Measurements from ENCODE around the gene EPB41L1. TPM values are rescaled to one million over a fixed set of nuclear protein-coding genes. Genes with fewer than 3 reads are reported as not detected.

Gene EPB41L1
- total and polyA plus RNA-seq, 4 donors, result 13.5 to 61.9 (median 32.8) TPM

GRCh38 chr20:36219671-36220220 is 65.2 kb downstream of the EPB41L1 start:
- H3K27me3 ChIP-seq (ENCODE audit: control insufficient read depth in 3 of 3, insufficient read depth in 3 of 3, low read length in 2 of 3), result no peaks in the 10 kb centered on the region
- H3K27ac ChIP-seq (ENCODE audit: low read depth in 1 of 2, low read length in 1 of 2), result no peak overlapping the region
- H3K4me3 ChIP-seq, result no peak overlapping the region
- peaks cover 0 to 20% (median 4%) of the 10 kb centered on the region in 4 donors for H3K36me3 ChIP-seq (ENCODE audit: control insufficient read depth in 4 of 4, insufficient read depth in 4 of 4, low read length in 4 of 4)
- ATAC-seq (ENCODE audit: insufficient read depth, low FRiP score) (no peak), DNase-seq (no peak)
- WGBS, 2 donors, result 93 to 95% methylated on average over 17 of the region's 17 CpGs
- no peaks in the 10 kb centered on the region for H3K4me1 ChIP-seq (ENCODE audit: control insufficient read depth in 5 of 5, insufficient read depth in 5 of 5, low read length in 5 of 5)
- no peaks in the 10 kb centered on the region for H3K9me3 ChIP-seq (ENCODE audit: control insufficient read depth in 4 of 4, insufficient read depth in 3 of 4, low read length in 3 of 4)
- H3K9ac ChIP-seq (ENCODE audit: insufficient read depth in 1 of 2, low read length in 2 of 2), result no peak overlapping the region
- TF ChIP-seq, protein P1, sequence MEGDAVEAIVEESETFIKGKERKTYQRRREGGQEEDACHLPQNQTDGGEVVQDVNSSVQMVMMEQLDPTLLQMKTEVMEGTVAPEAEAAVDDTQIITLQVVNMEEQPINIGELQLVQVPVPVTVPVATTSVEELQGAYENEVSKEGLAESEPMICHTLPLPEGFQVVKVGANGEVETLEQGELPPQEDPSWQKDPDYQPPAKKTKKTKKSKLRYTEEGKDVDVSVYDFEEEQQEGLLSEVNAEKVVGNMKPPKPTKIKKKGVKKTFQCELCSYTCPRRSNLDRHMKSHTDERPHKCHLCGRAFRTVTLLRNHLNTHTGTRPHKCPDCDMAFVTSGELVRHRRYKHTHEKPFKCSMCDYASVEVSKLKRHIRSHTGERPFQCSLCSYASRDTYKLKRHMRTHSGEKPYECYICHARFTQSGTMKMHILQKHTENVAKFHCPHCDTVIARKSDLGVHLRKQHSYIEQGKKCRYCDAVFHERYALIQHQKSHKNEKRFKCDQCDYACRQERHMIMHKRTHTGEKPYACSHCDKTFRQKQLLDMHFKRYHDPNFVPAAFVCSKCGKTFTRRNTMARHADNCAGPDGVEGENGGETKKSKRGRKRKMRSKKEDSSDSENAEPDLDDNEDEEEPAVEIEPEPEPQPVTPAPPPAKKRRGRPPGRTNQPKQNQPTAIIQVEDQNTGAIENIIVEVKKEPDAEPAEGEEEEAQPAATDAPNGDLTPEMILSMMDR (IDR thresholded peaks at IDR 0.05; ENCODE audit: control extremely low read depth, extremely low read depth), result no peak

- TF ChIP-seq, protein P1 (IDR thresholded peaks at IDR 0.05; ENCODE audit: control extremely low read depth, extremely low read depth), result no peak
- no peak overlapping the region for H3K9ac ChIP-seq (ENCODE audit: insufficient read depth in 1 of 2, low read length in 2 of 2)
- no peak overlapping the region for H3K4me3 ChIP-seq
- H3K27me3 ChIP-seq (ENCODE audit: control insufficient read depth in 3 of 3, insufficient read depth in 3 of 3, low read length in 2 of 3), result no peaks in the 10 kb centered on the region
- H3K36me3 ChIP-seq (ENCODE audit: control insufficient read depth in 4 of 4, insufficient read depth in 4 of 4, low read length in 4 of 4), result peaks cover 0 to 14% (median 8%) of the 10 kb centered on the region in 4 donors
- DNase-seq (no peak), ATAC-seq (ENCODE audit: insufficient read depth, low FRiP score) (no peak)
- no peaks in the 10 kb centered on the region for H3K4me1 ChIP-seq (ENCODE audit: control insufficient read depth in 5 of 5, insufficient read depth in 5 of 5, low read length in 5 of 5)
- no peaks in the 10 kb centered on the region for H3K9me3 ChIP-seq (ENCODE audit: control insufficient read depth in 4 of 4, insufficient read depth in 3 of 4, low read length in 3 of 4)
- WGBS, 2 donors, result 84 to 92% methylated on average over 7 of the region's 7 CpGs
- H3K27ac ChIP-seq (ENCODE audit: low read depth in 1 of 2, low read length in 1 of 2), result no peak overlapping the region
Measured at GRCh38 chr20:36225666-36226065, 71.1 kb downstream of the EPB41L1 start.

DNA sequence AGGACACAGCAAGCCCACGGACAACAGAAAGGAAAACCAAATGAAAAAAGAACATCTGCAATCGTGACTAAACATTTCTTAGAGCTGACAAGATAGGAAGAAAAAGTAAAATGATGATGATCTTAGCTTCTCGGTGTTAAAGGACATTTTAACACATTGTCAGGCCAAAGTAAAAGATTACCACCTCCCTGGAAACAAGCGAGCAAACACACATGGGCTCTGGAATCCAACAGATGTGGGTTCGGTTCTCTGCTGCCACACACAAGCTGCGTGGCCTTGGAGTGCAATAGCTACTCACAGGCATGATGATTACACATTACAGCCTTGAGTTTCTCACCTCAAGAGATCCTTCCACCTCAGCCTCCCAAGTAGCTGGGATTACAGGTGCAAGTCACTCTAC is 74.2 kb downstream of the EPB41L1 start:
- no peak for ATAC-seq (ENCODE audit: insufficient read depth, low FRiP score)
- Histone ChIP-seq H3K4me3 (no peak overlapping the region), H3K27me3 (ENCODE audit: control insufficient read depth in 3 of 3, insufficient read depth in 3 of 3, low read length in 2 of 3) (no peaks in the 10 kb centered on the region), H3K36me3 (ENCODE audit: control insufficient read depth in 4 of 4, insufficient read depth in 4 of 4, low read length in 4 of 4) (peaks cover 0 to 9% (median 8%) of the 10 kb centered on the region in 4 donors), H3K4me1 (ENCODE audit: control insufficient read depth in 5 of 5, insufficient read depth in 5 of 5, low read length in 5 of 5) (no peaks in the 10 kb centered on the region), H3K27ac (ENCODE audit: low read depth in 1 of 2, low read length in 1 of 2) (no peak overlapping the region), H3K9ac (ENCODE audit: insufficient read depth in 1 of 2, low read length in 2 of 2) (no peak overlapping the region), H3K9me3 (ENCODE audit: control insufficient read depth in 4 of 4, insufficient read depth in 3 of 4, low read length in 3 of 4) (no peaks in the 10 kb centered on the region)
- no peak for DNase-seq
- TF ChIP-seq, protein P1 (IDR thresholded peaks at IDR 0.05; ENCODE audit: control extremely low read depth, extremely low read depth), result no peak
- 50 to 70% methylated on average over 6 of the region's 6 CpGs for WGBS, 2 donors

GRCh38 chr20:36230019-36230418 is 75.5 kb downstream of the EPB41L1 start:
- Histone ChIP-seq H3K27me3 (ENCODE audit: control insufficient read depth in 3 of 3, insufficient read depth in 3 of 3, low read length in 2 of 3) (no peaks in the 10 kb centered on the region), H3K4me1 (ENCODE audit: control insufficient read depth in 5 of 5, insufficient read depth in 5 of 5, low read length in 5 of 5) (no peaks in the 10 kb centered on the region), H3K9me3 (ENCODE audit: control insufficient read depth in 4 of 4, insufficient read depth in 3 of 4, low read length in 3 of 4) (no peaks in the 10 kb centered on the region), H3K27ac (ENCODE audit: low read depth in 1 of 2, low read length in 1 of 2) (no peak overlapping the region), H3K9ac (ENCODE audit: insufficient read depth in 1 of 2, low read length in 2 of 2) (no peak overlapping the region), H3K4me3 (no peak overlapping the region), H3K36me3 (ENCODE audit: control insufficient read depth in 4 of 4, insufficient read depth in 4 of 4, low read length in 4 of 4) (peaks cover 0 to 9% (median 8%) of the 10 kb centered on the region in 4 donors)
- ATAC-seq (ENCODE audit: insufficient read depth, low FRiP score) (no peak), DNase-seq (no peak)
- 30 to 49% methylated on average over 3 of the region's 3 CpGs for WGBS, 2 donors
- TF ChIP-seq, protein P1 (IDR thresholded peaks at IDR 0.05; ENCODE audit: control extremely low read depth, extremely low read depth), result no peak

All from lung (tissue), 12 donors.